ENCODE data around the gene STOX2.

DNA sequence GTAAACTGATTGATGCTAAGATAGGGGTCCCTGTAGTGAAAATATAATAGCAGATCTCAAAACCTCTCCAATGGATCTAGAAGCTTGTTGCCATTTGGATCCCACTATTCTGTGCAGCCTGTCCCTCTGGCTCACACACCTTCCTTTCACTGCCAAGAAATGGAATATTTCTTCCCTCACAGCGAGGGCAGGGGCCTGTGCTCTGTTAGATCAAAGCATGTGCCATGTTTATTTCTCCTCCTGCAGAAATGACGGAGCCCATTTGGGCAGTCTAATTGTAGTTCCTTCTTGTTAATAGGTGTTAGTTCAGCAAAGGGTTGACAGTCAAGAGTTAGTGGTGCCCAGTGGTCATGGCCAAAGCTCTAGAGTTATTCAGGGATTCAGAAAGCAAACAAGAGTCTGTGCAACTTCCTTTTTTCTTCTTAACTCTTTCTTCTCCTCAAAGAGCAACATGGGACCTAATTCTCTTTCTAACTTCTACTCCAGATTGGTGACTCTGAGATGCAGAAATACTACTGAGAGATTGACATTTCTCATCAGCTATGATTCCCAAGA is 106.8 kb downstream of the STOX2 start:
- TF ChIP-seq, protein P1, sequence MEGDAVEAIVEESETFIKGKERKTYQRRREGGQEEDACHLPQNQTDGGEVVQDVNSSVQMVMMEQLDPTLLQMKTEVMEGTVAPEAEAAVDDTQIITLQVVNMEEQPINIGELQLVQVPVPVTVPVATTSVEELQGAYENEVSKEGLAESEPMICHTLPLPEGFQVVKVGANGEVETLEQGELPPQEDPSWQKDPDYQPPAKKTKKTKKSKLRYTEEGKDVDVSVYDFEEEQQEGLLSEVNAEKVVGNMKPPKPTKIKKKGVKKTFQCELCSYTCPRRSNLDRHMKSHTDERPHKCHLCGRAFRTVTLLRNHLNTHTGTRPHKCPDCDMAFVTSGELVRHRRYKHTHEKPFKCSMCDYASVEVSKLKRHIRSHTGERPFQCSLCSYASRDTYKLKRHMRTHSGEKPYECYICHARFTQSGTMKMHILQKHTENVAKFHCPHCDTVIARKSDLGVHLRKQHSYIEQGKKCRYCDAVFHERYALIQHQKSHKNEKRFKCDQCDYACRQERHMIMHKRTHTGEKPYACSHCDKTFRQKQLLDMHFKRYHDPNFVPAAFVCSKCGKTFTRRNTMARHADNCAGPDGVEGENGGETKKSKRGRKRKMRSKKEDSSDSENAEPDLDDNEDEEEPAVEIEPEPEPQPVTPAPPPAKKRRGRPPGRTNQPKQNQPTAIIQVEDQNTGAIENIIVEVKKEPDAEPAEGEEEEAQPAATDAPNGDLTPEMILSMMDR (IDR thresholded peaks at IDR 0.05; ENCODE audit: poor library complexity, severe bottlenecking) = no peak
- TF ChIP-seq EZH2 (IDR thresholded peaks at IDR 0.05; ENCODE audit: borderline replicate concordance, insufficient read depth, low read length, poor library complexity, severe bottlenecking) (no peak), EP300 (conservative IDR thresholded peaks at IDR 0.05; ENCODE audit: poor library complexity, severe bottlenecking) (no peak), POLR2AphosphoS5 (IDR thresholded peaks at IDR 0.05) (no peak)

Data from neural cell (in vitro differentiated cells).